Breast epithelium (tissue), 3 donors: ENCODE results near the gene OSGEP.

Experiments
- CTCF ChIP-seq, 3 donors: fragments of 450-650 bp; IDR thresholded peaks; one replicate each; pipeline ENCODE4 v1.5.1; 2016 to 2017; ENCODE audit warnings: antibody characterized with exemption in 3 of 3, mild to moderate bottlenecking in 3 of 3, moderate library complexity in 3 of 3
- POLR2A ChIP-seq: fragments of 450-650 bp; IDR thresholded peaks from one replicate; pipeline ENCODE4 v1.6.1; 2016; ENCODE audit warnings: antibody characterized with exemption, mild to moderate bottlenecking, moderate library complexity
- POLR2AphosphoS5 ChIP-seq, 3 donors: sonication (generic); formaldehyde crosslinking; IDR thresholded peaks; one replicate each; pipeline ENCODE4 v1.6.1; 2017; ENCODE audit warnings: antibody characterized with exemption in 3 of 3

- TF ChIP-seq CTCF (IDR thresholded peaks at IDR 0.05): no peak
- no peak for TF ChIP-seq POLR2A
- no peak for TF ChIP-seq POLR2AphosphoS5 (IDR thresholded peaks at IDR 0.05)
Measured at GRCh38 chr14:20460458-20461224, 6.0 kb upstream of the OSGEP start.
